GM19099 (cell line): ENCODE measurements around the gene TMC3.

ENCODE experiments used
- POLR2A ChIP-seq: IDR thresholded peaks from 3 replicates; pipeline ENCODE4 v1.6.1; 2011; ENCODE audit warnings: low read depth; ENCODE audit not compliant: insufficient read length; ENCODE audit errors: extremely low read depth

TMC3 gene

DNA sequence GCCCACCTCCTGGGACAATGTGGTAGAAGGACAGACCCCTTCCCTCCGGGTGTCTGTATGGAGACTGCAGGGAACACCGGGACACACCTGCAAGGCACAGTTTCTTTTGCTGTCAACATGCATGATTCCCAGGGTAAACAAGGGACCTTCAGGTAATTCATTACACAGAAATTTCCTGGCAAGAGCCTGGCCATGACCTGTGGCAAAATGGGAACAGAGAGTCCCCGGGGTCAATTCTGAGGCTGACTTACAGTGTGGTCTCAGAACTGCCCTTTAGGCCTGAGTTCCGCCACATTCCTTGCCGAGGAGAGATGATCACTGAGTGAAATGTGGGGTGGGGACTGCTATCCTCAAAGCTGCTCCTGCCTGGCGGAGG lies 56.4 kb downstream of the TMC3 start:
- no peak for TF ChIP-seq POLR2A

DNA sequence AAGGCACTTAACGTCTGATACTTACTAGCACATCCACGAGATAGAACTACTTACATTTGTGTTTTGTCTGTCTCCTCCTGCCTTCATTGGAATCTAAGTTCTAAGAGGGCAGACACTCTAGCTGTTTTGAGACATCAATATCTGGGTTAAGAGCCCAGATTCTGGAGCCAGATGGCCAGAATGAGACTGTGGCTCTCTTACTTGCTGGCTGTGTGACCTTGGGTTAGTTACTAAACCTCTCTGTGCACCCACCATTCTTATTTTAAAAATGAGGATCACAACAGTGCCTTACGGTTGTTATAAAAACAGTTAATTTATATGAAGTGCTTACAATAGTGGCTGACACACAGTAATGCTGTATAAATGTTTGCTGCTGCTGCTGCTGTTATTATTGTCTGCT lies 57.7 kb downstream of the TMC3 start:
- TF ChIP-seq POLR2A, result no peak

DNA sequence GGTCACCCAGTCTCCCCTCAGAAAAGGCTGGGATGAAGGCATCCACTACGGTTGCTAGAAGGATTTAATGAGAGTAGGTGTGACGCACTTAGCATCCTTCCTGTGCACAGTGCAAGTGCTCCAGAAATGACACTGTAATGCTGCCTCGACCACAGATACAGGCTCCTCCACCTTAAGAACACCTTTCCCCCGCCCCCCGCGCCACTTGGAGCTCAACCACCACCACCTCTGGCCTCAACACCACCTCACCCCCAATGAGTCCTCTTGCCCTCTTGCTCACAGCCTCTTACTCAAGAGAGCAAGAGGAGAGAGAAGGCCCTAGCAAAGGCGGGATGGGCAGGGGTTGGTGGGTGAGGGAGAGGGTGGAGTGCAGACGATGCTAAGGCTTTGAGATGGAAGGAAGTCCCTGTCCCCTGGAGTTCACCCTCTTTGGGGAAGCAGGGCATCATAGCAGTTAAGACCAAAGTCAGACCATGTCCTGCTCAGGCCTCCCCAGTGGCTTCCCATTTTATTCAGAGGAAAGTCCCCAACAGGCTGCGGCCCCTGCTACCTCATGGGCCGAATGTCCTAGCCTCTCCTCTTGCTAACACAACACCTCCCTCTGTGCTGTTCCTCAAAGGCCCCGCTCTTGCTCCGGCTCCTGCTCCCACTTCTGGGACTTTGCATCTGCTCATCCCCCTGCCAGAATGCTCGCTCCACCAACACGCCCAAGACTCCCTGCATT lies 58.4 kb downstream of the TMC3 start:
- no peak for TF ChIP-seq POLR2A

DNA sequence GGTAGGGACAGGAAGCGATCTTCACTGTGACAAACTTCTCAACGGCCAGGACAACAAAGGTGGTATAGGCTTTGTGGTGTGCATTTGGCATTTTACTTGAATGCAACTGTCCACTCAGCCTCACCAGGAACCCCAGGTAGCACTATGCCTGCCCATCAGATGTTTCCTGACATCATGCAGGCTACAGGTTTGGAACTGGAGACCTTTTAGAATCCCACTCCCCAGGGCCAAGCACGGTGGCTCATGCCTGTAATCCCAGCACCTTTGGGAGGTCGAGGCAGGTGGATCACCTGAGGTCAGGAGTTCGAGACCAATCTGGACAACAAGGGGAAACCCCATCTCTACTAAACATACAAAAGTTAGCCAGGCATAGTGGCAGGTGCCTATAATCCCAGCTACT lies 59.6 kb downstream of the TMC3 start:
- no peak for TF ChIP-seq POLR2A

DNA sequence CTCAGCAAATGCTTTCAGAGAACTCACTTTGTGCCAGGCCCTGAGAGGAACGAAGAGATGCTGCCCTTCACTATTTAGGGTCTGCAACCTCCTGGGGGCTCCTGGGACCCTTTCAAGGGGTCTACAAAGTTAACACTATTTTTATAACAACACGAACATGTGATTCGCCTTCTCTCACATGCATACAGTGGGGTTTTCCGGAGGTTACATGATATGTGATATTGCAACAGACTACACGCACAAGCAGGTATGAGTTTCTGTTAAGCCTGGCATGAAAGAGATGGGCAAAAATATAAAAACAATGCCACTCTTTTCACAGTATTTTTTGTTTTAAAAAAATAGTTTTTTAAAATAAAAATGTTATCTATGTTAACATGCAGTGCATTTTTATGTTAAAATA lies 60.3 kb downstream of the TMC3 start:
- TF ChIP-seq POLR2A, result no peak

DNA sequence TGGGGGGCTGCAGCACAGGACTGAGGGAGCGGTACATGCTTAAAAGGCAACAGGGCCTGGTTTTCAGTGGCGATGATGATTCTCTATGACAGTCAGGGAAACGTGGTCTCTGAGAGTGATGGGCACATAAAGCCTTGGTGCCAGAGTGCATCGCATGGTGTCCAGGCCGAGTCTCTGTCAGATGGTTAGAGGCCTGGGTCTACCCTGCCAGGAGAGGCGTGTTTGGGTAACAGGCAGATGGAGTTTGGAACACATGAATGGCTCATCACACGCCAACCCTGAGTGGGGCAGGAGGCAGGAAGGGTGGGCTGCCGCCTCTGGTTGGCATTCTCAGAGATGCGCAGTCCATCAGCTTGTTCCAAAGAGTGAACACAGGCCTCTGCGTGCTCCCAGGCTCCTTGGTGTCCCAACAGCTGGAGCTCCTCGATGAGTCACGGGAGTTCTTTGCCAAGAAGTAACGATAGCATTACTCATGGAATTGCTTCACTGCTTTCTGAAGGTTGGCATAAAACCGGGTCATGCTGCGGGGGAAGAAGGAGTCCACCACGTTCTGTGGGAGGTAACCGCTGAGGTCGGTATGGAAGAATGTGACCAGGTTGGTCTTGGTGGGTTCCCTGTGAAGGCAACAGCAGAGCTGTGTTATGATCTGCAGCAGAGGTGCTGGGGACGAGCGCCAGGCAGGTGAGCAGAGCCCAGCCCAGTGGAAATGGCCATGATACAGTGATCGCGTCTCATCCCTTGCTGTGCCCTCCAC lies 61.0 kb downstream of the TMC3 start:
- TF ChIP-seq POLR2A, result no peak

DNA sequence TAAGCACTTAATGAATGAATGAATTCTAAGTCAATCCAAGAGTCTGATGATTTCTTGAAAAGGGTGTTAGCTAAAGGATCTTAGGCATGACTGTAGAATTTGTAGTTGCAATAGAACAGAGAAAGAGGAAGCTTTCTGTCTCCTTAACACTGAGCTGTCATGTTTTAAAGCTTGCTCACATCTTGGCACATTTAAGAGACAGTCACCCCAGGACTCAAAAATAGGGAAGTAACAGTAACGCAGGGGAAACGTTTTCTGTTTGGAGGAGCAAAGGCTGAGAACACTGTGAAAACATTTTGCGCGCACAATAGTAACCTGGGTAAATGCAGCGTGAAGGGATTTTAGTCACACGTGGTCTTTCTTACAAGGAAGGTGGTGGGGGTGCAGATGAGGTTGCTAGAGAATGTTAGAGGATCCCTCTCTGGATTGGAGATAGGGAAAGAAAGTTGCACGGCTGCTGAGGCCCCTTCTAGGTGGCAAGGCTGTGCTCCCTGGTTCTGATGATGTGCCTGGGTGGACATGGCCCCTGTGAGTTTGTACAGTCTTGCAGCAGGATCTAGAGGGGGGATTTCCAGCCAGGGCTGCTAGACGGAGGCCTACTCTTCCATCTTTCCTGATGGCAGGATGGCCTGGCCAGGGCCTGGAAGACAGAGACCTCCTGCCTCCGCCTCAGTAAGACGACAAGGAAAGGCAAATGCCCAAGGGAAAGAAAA lies 62.1 kb downstream of the TMC3 start:
- TF ChIP-seq POLR2A, result no peak

DNA sequence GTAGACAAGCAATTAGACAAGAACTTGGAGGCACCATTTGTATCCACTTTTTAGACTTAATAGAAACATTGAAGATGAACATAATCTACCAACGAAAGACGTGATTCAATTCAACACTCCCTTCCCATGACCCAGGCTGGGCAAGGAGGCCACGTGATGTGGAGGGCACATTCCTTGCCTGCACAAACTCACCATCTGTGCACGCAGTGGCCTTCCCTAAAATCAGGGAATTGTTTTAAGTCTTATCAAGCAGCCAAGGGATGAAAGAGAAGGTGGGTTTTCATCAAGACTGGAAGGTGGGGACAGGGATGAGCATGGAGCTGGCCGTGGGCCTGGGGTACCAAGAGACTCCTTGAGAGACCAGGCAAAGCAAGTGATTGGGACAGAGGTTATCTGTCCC lies 63.5 kb downstream of the TMC3 start:
- TF ChIP-seq POLR2A, result no peak

DNA sequence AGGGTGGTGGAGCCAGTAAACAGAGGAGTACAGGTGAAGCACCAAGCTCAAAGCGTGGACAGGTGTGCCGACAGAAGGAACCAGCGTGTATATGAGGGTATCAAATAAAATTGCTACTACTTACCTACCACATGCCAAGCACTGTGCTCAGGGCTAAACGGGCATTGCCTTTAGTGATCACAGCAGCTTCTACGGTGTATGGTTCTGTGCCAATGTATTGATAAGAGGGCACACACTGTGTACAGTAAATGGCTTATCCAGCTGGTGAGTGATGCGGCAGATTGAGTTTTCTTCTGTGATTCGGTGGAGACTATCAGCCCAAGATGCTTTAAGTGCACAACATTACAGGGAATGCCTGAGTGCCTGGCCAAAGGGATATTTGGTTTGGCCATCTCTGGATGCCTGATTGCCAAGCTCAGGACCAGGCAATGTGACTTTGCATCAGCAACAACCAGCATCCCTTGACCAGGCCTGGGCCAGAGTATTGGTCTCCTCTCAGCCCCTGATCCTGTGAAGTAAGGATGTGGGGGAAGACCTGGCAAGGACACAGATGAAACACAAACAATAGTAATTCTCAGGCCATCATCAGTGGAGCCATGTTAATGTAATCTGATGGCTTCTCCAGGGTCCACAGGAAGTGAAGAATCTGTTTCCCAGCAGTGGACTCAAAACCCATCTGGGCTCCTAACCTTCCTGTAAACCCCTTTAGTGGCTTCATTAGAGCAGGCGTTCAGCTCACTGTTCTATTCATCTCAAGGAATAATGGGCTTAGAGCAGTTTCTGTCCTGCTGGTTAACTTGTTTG lies 64.2 kb downstream of the TMC3 start:
- no peak for TF ChIP-seq POLR2A

DNA sequence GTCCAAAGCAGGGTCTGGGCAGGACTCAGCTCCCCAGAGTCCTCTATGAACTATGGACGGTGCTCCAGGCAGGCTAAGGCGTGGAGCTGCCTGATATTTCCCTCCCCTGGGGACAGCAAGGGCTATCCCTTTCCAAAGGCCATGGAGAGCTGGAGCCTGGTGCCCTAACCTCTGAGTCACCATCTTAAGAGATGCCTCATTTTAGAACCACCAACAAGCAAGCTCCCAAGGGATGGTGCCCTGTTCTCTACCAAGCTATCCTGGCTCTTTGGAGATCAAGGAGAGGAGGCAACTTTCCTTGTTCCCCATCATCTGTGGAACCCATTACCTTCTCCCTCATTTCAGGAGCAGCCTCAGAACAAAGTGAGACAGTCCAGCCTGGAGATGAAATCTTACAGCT lies 65.8 kb downstream of the TMC3 start:
- no peak for TF ChIP-seq POLR2A

DNA sequence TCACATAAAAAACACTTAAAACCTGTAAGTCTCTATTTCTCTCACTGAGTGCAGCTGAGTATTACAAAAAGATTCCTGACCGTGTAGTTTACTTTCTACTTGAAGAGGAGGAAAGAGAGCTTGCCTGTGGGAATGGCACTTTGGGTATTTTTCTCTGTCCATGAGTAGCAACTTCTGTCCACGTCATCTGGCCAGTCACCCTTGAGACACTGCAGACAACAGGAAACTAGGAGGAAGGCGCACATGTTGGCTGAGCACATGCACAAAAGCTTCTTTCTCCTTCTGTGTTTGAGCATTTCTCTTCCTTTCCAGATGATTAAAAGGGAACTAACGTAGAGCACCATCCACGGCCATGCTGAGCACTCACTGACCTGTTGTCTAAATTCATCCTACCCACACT lies 69.8 kb downstream of the TMC3 start:
- TF ChIP-seq POLR2A, result no peak

DNA sequence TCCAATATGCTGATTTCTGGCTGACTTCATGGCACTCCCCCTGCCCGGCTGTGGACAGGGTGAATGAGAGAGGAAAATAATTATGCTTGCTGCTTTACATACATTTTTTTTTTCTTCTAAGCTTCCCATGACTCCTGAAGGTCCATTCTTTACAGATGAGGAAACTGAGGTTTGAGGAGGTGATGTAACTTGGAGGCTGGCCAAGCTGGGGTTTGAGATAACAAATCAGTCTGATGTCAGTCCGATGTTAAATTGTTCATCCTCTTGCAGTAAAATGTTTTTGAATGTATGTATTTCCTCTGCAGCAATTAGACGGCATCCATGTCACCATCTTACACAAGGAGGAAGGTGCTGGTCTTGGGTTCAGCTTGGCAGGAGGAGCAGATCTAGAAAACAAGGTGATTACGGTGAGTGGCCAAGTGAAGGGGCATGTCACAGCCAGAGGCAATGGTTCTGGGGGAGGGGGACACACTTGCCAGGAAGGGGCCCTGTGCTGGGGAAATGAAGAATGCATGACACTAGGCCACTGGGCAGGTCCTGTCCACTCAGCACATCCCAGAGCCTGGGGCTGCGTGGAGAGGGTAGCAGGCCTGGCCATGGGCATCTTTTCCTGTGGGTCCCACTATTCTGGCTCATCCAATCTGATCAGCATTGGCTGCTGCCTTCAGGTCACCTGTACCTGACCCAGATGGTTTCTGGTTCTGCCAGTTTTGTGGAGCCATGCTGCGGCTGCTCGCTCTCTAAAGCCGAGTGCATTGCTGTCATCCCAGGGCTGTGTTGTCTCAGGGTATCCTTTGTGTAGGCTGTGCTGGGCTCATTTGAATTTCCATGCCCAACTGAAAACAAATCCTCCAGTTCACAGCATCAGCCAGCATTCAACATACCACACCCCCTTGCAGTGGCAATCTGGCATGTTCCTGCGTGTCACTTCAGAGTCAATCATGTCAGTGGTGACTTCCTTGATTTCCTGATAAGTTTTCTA lies 70.5 kb downstream of the TMC3 start:
- TF ChIP-seq POLR2A, result no peak

DNA sequence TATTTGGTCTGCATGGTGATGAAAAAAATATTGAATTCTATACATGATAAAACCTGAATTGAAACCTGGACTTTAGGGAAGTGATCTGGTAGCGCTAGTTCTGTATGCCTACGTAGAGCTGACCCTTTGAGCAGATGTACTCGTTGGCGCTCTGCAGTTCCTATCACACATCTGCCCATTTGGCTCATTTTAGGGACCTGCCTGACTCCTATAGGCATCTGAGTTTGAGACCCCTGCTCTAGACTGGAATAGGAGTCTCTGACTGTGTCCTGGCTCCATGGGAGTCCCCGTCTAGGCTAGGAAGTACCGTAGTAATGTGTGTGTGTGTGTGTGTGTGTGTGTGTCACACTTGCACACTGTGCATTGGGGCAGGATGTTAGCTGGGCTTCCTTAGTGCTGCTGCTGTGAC lies 71.3 kb downstream of the TMC3 start:
- no peak for TF ChIP-seq POLR2A

DNA sequence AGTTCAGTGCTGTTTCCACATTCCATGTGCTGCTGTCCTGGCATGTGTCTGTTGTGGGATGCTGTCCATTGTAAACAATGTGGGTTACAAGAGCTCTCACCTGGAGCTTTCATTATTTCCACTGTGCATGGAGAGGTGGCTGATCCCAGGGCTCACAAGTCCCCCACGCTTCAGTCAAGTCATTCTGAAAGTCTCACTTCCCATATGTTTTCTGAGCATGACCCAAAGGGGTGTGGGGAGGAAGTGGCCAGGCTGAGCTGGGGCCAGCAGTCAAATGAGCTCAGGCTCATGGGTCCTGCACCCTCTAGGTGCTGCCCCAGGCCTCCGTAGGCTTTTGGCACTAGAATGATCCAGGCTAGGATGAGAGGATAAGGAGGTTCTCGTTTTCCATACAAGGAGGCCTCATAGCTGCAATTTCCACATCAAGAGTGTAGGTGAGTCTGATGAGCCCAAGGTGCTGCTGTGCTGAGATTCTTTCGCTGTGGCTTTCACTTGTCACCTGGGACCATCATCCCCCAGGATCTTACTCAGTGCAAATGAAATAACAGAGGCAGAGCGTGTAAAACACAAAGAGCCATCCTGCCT lies 72.1 kb downstream of the TMC3 start:
- TF ChIP-seq POLR2A, result peak; percentile 34

DNA sequence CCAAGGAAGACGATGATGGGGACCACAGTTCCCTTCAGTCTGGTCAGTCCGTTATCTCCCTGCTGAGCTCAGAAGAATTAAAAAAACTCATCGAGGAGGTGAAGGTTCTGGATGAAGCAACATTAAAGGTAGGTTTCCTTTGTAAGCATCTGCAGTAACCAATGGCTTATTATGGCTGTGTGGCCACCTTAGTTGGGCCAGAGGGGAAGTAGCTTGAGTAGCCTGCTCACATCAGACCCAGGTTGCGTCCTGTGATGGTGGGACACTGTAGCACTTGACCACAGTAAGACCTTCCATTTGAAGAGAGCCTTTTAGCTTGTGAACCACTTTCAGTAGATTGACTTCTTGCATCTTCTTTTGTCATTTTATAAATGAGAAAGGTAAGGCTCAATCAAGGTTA lies 72.6 kb downstream of the TMC3 start:
- TF ChIP-seq POLR2A, result no peak
